22Rv1 (cell line): ENCODE data around the gene DHRSX.

Experiments used
- CTCF ChIP-seq: fragments of 450-650 bp; IDR thresholded peaks from 2 replicates; pipeline ENCODE4 v1.5.1; 2017; ENCODE audit warnings: mild to moderate bottlenecking
- ZFX ChIP-seq: fragments of 450-650 bp; IDR thresholded peaks from 2 replicates; pipeline ENCODE4 v1.6.1; 2017; ENCODE audit warnings: antibody characterized with exemption, borderline replicate concordance

DNA sequence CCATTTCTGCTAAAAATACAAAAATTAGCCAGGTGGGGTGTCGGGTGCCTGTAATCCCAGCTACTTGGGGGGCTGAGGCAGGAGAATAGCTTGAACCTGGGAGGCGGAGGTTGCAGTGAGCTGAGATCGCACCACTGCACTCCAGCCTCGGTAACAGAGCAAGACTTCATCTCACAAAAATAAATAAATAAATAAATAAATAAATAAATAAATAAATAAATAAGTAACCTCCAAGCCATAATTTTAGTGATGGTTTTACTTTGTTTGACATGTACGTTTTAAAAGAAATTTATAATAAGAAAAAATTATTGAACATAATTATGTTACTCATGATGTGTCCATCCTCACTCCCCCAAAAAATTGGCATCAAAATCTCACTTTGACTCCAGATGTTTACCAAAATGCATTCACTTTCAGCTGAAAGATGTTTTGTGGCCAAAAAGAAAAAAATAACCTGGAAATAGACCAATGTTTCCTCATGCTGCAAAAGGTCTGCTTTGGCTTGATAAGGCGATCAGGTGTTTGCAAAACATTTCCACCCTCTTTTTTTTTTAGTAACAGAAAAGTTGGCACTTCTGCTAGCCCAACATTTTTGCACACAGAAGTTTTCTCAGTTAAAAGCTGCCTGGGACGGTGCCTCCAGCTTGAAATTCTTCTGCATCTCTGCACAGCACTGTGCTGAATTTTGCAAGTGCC is 42.2 kb upstream of the DHRSX start:
- TF ChIP-seq CTCF (no peak), ZFX (no peak)
